Esophagus muscularis mucosa (tissue), 3 donors: ENCODE data around the gene KRTAP10-7.
"Not testable (repeated sequence)": the region's sequence is repeated elsewhere in the genome, so short reads cannot be mapped to it uniquely, and the experiment has no call there.

Experiments used
- CTCF ChIP-seq, 3 experiments: fragments of 200-600 bp in 2 of 3; fragments of 450-650 bp in 1 of 3; sonication (generic) in 2 of 3; IDR thresholded peaks; one replicate each; pipeline ENCODE4 v1.5.1; 2017 to 2019; ENCODE audit warnings: antibody characterized with exemption in 3 of 3, mild to moderate bottlenecking in 2 of 3, moderate library complexity in 1 of 3
- POLR2AphosphoS5 ChIP-seq, 2 donors: sonication (generic); formaldehyde crosslinking; IDR thresholded peaks; one replicate each; pipeline ENCODE4 v1.6.1; 2017; ENCODE audit warnings: antibody characterized with exemption in 2 of 2

GRCh38 chr21:44590897-44591800 lies 9.2 kb upstream of the KRTAP10-7 start:
- not testable (repeated sequence) for TF ChIP-seq CTCF, POLR2AphosphoS5 (IDR thresholded peaks at IDR 0.05)
